NCI-H460 (cell line): ENCODE measurements around the gene FADS3. TPM values are rescaled to one million over a fixed set of nuclear protein-coding genes. Genes with fewer than 3 reads are reported as not detected.

Source experiments
- DNase-seq: peaks from one replicate; pipeline ENCODE4 v3.0.0-alpha.2; 2016; ENCODE audit warnings: low read depth; ENCODE audit errors: extremely low read depth
- total RNA-seq: library from RNA; depleted of rRNA; stranded (reverse); fragments of >200 nt; shearing (Covaris generic); gene quantifications from 2 replicates; pipeline ENCODE4 v1.2.3, GENCODE V29; 2014

The FADS3 gene
- total RNA-seq, 1 experiment from 2014 or later: 16.8 TPM

GRCh38 chr11:61900251-61900650, 8.9 kb upstream of the FADS3 start:
- no peak for DNase-seq

- DNase-seq: peak; percentile 64
These were observed 7.9 kb upstream of the FADS3 start for GRCh38 chr11:61899146-61899841.

DNA sequence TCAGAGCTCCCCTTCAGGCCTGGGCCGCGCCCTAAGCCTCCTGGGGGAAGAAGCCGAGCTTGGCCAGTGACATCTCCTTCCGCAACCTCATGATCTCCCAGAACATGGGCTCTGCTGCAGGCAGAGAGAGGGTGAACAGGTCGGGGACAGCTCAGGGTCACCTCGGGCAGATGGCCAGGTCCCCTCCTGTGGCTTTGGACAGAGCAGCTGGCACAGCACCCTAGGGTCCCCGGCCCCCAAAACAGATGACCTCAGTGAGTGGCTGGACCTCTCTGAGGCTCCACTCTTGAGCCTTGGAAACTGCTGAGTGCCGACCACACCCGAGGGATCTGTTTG, 6.9 kb upstream of the FADS3 start:
- no peak for DNase-seq

- peak; percentile 50 for DNase-seq
These were observed 6.3 kb upstream of the FADS3 start for GRCh38 chr11:61897387-61898246.

DNA sequence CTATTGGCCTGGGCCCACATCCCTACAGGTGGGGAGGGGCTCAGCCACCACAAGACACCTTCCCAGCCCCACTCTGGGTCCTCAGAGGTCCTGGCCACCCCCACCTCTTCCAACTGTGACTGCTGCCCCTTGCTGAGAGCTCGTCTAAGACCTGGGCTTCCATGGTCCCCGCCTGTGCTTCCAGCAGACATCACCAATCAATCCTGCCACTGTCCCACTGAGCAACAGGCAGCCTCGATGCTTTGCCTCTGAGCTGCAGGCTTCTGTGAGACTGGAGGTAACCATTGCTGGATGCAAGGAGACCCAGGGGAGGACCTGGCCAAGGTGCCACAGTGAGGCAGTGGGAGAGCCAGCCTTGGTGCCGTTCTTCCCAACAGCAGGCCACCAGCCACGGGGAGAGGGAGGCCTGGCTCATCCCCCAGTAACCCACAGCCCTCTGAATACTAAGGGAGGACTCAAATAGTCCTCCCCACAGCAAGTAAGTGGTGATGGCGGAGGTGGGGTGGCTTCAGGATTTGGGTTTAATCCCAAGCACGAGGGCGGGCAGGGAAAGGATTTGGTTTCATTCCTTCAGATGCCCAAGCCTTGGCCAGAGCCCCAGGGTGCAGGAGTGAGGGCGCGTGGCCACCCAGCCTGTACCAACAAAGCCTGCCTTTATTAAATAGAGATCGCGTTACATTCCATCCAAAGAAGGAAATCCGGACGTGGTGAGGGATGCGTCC, 5.5 kb upstream of the FADS3 start:
- no peak for DNase-seq

DNA sequence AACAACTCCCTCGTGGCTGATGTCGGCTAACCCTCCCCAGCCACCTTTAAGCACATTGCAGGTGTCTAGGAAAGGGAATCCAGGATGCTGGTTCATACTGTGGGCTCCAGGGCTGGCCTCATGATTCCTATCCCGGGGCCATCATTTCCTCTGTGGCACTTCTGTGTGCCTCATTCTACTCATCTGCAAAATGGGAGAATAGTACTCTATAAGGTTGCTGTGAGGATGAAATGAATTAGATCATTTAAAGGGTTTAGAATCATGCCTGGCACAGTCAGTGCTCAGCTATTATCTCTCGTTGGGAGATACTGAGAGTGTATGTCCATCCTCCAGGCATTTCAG, 4.3 kb upstream of the FADS3 start:
- DNase-seq: no peak

DNA sequence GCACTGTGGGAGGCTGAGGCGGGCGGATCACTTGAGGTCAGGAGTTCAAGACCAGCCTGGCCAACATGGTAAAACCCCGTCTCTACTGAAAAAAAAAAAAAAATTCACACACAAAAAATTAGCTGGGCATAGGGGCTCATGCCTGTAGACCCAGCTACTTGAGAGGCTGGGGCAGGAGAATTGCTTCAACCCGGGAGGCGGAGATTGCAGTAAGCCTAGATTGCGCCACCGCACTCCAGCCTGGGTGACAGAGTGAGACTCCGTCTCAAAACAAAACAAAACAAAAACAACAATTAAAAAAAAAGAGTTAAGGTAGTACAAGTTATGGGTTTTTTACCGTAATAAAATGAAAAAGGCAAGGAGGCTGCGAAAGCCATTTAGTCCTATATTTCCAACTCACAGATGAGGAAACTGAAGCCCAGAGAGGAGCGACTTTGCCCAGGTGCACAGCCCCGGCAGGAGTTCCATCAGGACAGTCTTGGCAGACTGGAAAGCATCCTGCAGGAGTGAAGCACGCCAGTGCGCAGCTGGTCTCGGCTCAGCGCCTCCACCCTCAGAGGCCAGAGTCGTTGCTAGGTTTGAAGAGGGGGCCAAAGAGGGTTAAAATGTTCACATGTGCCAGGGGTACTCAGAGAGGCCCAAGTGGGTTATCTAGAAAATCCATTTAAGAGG, 3.8 kb upstream of the FADS3 start:
- no peak for DNase-seq

GRCh38 chr11:61893981-61894380, 2.6 kb upstream of the FADS3 start:
- no peak for DNase-seq

- no peak for DNase-seq
These were observed 683 bp upstream of the FADS3 start for GRCh38 chr11:61892085-61892370.

DNA sequence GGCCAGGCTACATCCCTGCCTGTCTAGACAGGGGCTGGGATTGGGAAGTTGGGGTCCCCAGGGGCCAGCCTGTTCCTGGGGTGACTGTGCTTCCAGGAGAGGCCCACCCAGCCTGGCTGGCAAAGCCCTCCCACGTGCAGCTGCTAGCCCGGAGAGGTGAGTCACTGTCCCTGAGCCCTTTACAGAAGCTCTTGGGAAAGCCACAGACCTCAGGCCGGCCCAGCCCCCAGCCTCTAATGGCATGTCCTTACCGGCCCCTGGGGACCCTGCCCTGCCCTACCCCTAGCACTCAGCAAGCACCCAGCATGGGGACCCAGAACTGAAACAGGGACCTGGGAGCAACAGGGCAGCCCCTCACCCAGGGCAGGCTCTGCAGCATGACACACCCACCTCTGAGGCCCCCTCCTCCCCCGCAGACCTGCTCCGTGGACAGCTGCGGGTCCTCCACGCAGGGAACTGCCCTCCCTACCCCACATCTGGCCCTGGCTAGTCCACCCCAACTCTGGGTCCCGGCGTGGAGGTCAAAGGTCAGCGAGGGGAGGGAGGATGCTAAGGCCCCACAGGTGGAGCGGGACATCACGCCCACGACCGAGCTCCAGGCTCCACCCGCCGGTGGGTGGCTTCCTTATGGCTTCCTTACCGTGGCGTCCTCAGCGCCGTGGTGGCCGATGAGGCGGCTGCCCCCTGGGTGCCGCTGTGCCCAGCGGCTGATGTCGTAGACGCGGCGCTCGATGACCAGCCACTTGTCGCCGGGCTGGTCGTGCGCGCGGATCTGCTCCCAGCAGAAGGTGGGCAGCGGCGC, 615 bp downstream of the FADS3 start:
- no peak for DNase-seq

- DNase-seq: no peak
These were observed 1.5 kb downstream of the FADS3 start for GRCh38 chr11:61889831-61890230.

DNA sequence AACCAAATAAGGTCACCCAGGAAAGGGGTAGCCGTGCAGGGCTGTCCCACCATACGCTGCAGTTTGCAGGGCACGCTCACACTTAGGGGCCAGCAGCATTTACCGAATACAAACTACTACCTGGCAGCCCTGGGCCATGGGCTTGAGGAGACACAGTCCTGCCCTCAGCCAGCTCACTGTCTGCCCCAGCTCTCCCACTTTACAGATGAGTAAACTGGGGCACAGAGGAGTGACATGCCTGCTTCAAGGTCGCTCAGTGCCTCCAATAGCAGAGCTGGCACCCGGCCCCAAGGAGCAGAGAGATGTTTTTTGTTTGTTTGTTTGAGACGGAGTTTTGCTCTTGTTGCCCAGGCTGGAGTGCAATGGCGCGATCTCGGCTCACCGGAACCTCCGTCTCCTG, 2.8 kb downstream of the FADS3 start:
- no peak for DNase-seq

DNA sequence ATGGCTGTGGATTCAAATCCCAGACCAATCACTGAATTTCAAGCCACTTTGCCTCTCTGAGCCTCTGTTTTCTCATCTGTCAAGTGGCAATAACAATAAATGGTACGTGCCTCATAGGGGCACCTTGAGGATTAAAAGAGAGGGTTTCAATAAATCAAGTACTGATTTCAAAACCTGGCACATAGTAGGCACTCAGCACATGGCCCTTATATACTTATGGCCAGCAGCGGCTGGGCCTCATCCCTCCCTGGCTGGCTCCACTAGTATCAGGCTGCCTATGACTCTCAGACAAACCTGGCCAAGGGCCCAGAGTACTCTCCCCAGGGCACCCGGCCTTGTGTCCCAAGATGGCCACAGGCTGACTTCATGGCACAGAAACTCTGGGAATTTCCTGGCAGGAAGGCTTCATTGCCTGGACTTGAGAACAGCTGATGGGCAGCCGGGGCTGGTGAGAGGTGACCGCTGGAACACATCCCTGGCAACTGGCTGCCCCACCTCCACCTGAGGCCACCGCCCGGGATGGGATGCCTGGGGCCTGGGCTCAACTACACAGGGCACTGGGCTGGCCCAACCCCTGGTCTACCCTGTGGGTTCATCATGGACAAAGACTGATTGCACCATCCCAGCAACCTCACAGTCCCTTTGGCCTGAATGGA, 3.4 kb downstream of the FADS3 start:
- DNase-seq: no peak

- no peak for DNase-seq
These were observed 4.7 kb downstream of the FADS3 start for GRCh38 chr11:61886643-61887042.

GRCh38 chr11:61885784-61886580, 5.4 kb downstream of the FADS3 start:
- no peak for DNase-seq

GRCh38 chr11:61885166-61885778, 6.1 kb downstream of the FADS3 start:
- DNase-seq: no peak

DNA sequence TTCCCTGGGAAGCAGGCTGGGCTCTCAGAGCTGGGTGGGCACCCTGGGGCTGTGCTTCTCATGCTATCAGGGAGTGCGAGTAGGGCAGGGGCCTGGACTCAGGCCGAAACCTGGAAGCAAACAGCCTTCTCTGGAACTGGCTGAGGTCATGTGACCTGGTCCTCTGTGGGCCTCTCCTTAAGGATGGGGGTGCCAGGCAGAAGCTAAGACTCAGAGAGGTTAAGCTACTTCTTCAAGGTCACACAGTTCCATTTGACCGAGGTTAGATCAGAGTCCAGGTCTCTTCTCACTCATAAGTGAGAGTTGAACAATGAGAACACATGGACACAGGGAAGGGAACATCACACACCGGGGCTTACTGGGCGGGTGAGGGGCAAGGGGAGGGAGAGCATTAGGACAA, 7.4 kb downstream of the FADS3 start:
- no peak for DNase-seq

DNA sequence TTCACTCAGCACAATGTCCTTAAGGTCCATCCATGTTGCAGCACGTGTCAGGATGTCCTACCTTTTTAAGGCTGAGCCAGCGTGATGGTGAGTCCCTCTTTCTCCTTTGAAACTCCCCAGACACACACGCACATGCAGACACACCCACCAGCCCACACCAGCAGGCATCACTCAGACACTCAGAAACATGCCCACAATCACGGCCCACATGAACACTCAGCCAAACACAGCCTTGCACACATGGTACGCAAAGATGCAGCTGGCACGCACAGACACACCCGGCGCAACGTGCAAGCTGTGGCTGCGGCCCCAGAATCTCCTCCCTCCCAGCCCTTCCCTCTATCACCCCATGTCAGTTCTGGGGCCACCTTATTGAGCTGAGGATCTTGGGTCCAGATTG, 8.0 kb downstream of the FADS3 start:
- DNase-seq: no peak

DNA sequence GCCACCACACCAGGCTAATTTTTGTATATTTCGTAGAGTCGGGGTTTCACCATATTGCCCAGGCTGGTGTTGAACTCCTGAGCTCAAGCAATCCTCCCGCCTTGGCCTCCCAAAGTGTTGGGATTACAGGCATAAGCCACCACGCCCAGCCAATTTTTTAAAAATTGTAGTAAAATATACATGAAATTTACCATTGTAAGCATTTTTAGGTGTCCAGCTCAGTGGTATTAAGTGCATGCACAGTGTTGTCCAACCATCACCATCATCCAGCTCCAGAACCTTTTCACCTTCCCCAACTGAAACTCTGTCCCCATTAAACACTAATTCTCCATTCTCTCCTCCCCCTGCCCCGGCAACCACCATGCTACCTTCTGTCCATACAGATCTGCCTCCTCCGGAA, 8.5 kb downstream of the FADS3 start:
- DNase-seq: no peak
